Endothelial cell of umbilical vein (primary cell): ENCODE data around the gene PCSK6. TPM values are rescaled to one million over a fixed set of nuclear protein-coding genes. Genes with fewer than 3 reads are reported as not detected.

Experiments
- BruUV-seq: library from RNA; stranded (reverse); fragments of 400-500 nt; replicated peaks from 2 replicates; lab custom pipeline; 2021; lab: Mats Ljungman, UMichigan
- CTCF ChIA-PET: fragments of 300-600, 350-600 bp; sonication (Branson Sonifier 250); formaldehyde crosslinking; loops from one replicate; lab custom pipeline; 2021; ENCODE audit warnings: antibody characterized with exemption, inconsistent platforms; lab: Charles Lee
- POLR2A ChIA-PET: fragments of 300-600, 350-600 bp; sonication (Branson Sonifier 250); formaldehyde crosslinking; loops from one replicate; lab custom pipeline; 2021; ENCODE audit warnings: antibody characterized with exemption, inconsistent platforms; lab: Charles Lee
- DNase-seq: peaks from one replicate; pipeline ENCODE4 v3.0.0-alpha.2; 2011; ENCODE audit warnings: low read depth, low spot score
- FAIRE-seq: peaks from 2 replicates; lab custom pipeline; 2011; peaks lifted over from hg19 to GRCh38; lab: Jason Lieb, UNC
- H2AFZ ChIP-seq: 2 replicates; pipeline ENCODE4 v1.6.0; 2012; ENCODE audit warnings: low read depth, low read length, control low read depth, inconsistent platforms
- H3K27ac ChIP-seq: 2 replicates; pipeline ENCODE4 v1.5.1; 2011; ENCODE audit warnings: low read depth, mild to moderate bottlenecking, control low read depth, low read length, moderate library complexity; ENCODE audit not compliant: insufficient read depth
- H3K27me3 ChIP-seq, 2 experiments: 2 replicates each; pipeline versions ENCODE4 v1.6.0 to v1.6.1; 2011; ENCODE audit warnings: low read length in 2 of 2, mixed read lengths in 1 of 2; ENCODE audit not compliant: control insufficient read depth in 2 of 2, insufficient read depth in 2 of 2
- H3K36me3 ChIP-seq, 2 experiments: 2 replicates in 1 of 2; 3 replicates in 1 of 2; pipeline ENCODE4 v1.5.1; 2011; ENCODE audit warnings: low read length in 2 of 2, mild to moderate bottlenecking in 1 of 2, moderate library complexity in 1 of 2; ENCODE audit not compliant: control insufficient read depth in 2 of 2, insufficient read depth in 2 of 2; ENCODE audit errors: extremely low read depth in 1 of 2
- H3K4me1 ChIP-seq: 3 replicates; pipeline ENCODE4 v1.5.1; 2011; ENCODE audit warnings: mild to moderate bottlenecking, low read length; ENCODE audit not compliant: control insufficient read depth, insufficient read depth; ENCODE audit errors: extremely low read depth
- H3K4me2 ChIP-seq: 2 replicates; pipeline ENCODE4 v1.6.1; 2011; ENCODE audit warnings: low read length, control low read depth, mixed read lengths; ENCODE audit not compliant: insufficient read depth
- H3K4me3 ChIP-seq, 3 experiments: fragments of 200-600 bp in 1 of 3; sonication (generic), shearing (Covaris generic) in 1 of 3; replicated peaks in 1 of 3; 2 replicates each; pipeline ENCODE4 v1.5.1; 2011 to 2016; ENCODE audit warnings: control low read depth in 3 of 3, low read length in 3 of 3, mild to moderate bottlenecking in 2 of 3, inconsistent platforms in 1 of 3, low read depth in 1 of 3, moderate library complexity in 1 of 3; ENCODE audit not compliant: insufficient read depth in 1 of 3
- H3K79me2 ChIP-seq: 2 replicates; pipeline ENCODE4 v1.6.0; 2012; ENCODE audit warnings: low read length, inconsistent platforms; ENCODE audit not compliant: control insufficient read depth, insufficient read depth
- H3K9ac ChIP-seq: replicated peaks from 2 replicates; pipeline ENCODE3; 2011; ENCODE audit warnings: low read length, control low read depth; ENCODE audit not compliant: insufficient read depth; ENCODE audit errors: extremely low read depth
- H3K9me1 ChIP-seq: replicated peaks from 3 replicates; pipeline ENCODE4 v1.6.0; 2011; ENCODE audit warnings: mild to moderate bottlenecking, low read length; ENCODE audit not compliant: control insufficient read depth, insufficient read depth; ENCODE audit errors: extremely low read depth
- H3K9me3 ChIP-seq: replicated peaks from 2 replicates; pipeline ENCODE4 v1.5.1; 2012; ENCODE audit warnings: low read length, inconsistent platforms; ENCODE audit not compliant: control insufficient read depth, insufficient read depth
- H4K20me1 ChIP-seq: replicated peaks from 2 replicates; pipeline ENCODE3; 2011; ENCODE audit warnings: mild to moderate bottlenecking, low read length; ENCODE audit not compliant: control insufficient read depth, insufficient read depth; ENCODE audit errors: extremely low read depth
- CTCF ChIP-seq, 2 donors: IDR thresholded peaks; 1 replicate in 1 of 2; 2 replicates in 1 of 2; pipeline ENCODE4 v1.5.1; 2011; ENCODE audit warnings: low read length in 2 of 2, mild to moderate bottlenecking in 2 of 2, moderate library complexity in 2 of 2, control low read depth in 1 of 2, inconsistent platforms in 1 of 2, low read depth in 1 of 2; ENCODE audit not compliant: insufficient read depth in 1 of 2; ENCODE audit errors: extremely low read depth in 1 of 2
- EZH2 ChIP-seq: IDR thresholded peaks from 2 replicates; pipeline ENCODE4 v1.6.1; 2012; ENCODE audit warnings: borderline replicate concordance, low read depth, mild to moderate bottlenecking, moderate library complexity, low read length, inconsistent platforms; ENCODE audit not compliant: severe bottlenecking
- FOS ChIP-seq: IDR thresholded peaks from 2 replicates; pipeline ENCODE4 v1.6.1; 2011; ENCODE audit warnings: mild to moderate bottlenecking, low read length, moderate library complexity, borderline replicate concordance; ENCODE audit not compliant: insufficient read depth
- GATA2 ChIP-seq: IDR thresholded peaks from 2 replicates; pipeline ENCODE4 v1.7.0; 2011; ENCODE audit warnings: low read depth, mild to moderate bottlenecking, moderate library complexity, mixed read lengths, low read length; ENCODE audit not compliant: insufficient read length, insufficient read depth
- JUN ChIP-seq: IDR thresholded peaks from 2 replicates; pipeline ENCODE4 v1.6.1; 2011; ENCODE audit warnings: borderline replicate concordance, low read depth; ENCODE audit not compliant: insufficient read length, insufficient read depth
- MAX ChIP-seq: IDR thresholded peaks from 2 replicates; pipeline ENCODE4 v1.6.1; 2011; ENCODE audit not compliant: insufficient read depth, insufficient read length
- MYC ChIP-seq: IDR thresholded peaks from one replicate; pipeline ENCODE4 v1.6.1; 2011; ENCODE audit warnings: mild to moderate bottlenecking, low read depth, low read length
- POLR2A ChIP-seq: IDR thresholded peaks from 2 replicates; pipeline ENCODE4 v1.6.1; 2012; ENCODE audit warnings: low read depth, mild to moderate bottlenecking, control low read depth, low read length
- POLR2AphosphoS5 ChIP-seq: IDR thresholded peaks from 2 replicates; pipeline ENCODE4 v1.6.1; 2012; ENCODE audit warnings: low read depth, mild to moderate bottlenecking, control low read depth, low read length, moderate library complexity; ENCODE audit not compliant: insufficient read depth
- dilution Hi-C: fragments of 300-500 bp; cut with MboI; formaldehyde crosslinking; loops from one replicate; pipeline ENCODE4 v1.15.0; 2019; ENCODE audit warnings: low sequenced_read_pairs; ENCODE audit not compliant: extremely low pct_ligation_motif_present
- intact Hi-C: fragments of 100-400 bp; cut with micrococcal nuclease; formaldehyde crosslinking; loops from one replicate; pipeline ENCODE4 v1.10.0; 2022
- polyA plus RNA-seq, 4 experiments: library from polyadenylated mRNA; depleted of rRNA in 3 of 4; stranded (reverse) in 3 of 4; unstranded in 1 of 4; fragments of >200 nt; gene quantifications; 2 replicates each; pipeline versions ENCODE4 v1.2.1 to v1.2.3, GENCODE V29; 2011 to 2012; ENCODE audit warnings: missing spikeins in 1 of 4
- total RNA-seq: library from RNA; stranded (reverse); gene quantifications from 2 replicates; pipeline ENCODE4 v1.2.3, GENCODE V29; 2021

The PCSK6 gene
- total and polyA plus RNA-seq, 2 donors (not counting 3 experiments of a cell fraction or from before 2014, with no cell fraction given) = 0.18 to 0.69 TPM

- peaks cover 0 to 2% of the 10 kb centered on the region in 2 experiments for H3K27me3 ChIP-seq
- no peaks in the 10 kb centered on the region for H3K9me3 ChIP-seq
- TF ChIP-seq FOS (no peak), POLR2AphosphoS5 (no peak), MYC (no peak), MAX (no peak), CTCF (IDR thresholded peaks at IDR 0.05; ENCODE audit: extremely low read depth in 1 of 2, insufficient read depth in 1 of 2, low read depth in 1 of 2, low read length in 2 of 2) (no peak), GATA2 (no peak), POLR2A (no peak), EZH2 (no peak), JUN (no peak)
- H3K4me1 ChIP-seq = peaks cover 12% of the 10 kb centered on the region
- H4K20me1 ChIP-seq = no peaks in the 10 kb centered on the region
- no peak overlapping the region for H3K27ac ChIP-seq
- ChIA-PET CTCF (interaction anchor here (1.3 to 1.9 kb wide), 4 partner anchors 11 to 255 kb away, joined by 3 to 7 read pairs (median 5); partner anchors contain the start of gene CHSY1), POLR2A (no interaction called here)
- no peak overlapping the region for H3K9ac ChIP-seq
- H3K4me2 ChIP-seq = no peak overlapping the region
- H3K4me3 ChIP-seq = no peak overlapping the region
- DNase-seq (no peak), FAIRE-seq (no peak)
- no TSS peak for BruUV-seq
- no peaks in the 10 kb centered on the region for H3K9me1 ChIP-seq
- dilution Hi-C loops (no loop called here), intact Hi-C loops (no loop called here)
- H3K36me3 ChIP-seq = no peaks in the 10 kb centered on the region
- no peak overlapping the region for H2AFZ ChIP-seq
- H3K79me2 ChIP-seq = no peaks in the 10 kb centered on the region
Observed at GRCh38 chr15:101262551-101262950, 227.0 kb downstream of the PCSK6 start.
